ENCODE results near the gene CCNG2.

Gene CCNG2

GRCh38 chr4:77143091-77143490, 13.9 kb upstream of the CCNG2 start:
- TF ChIP-seq Cebpa-rat (IDR thresholded peaks at IDR 0.05), result no peak
- H3K9me3 ChIP-seq (replicated peaks in 1 of 11), result no peaks in the 10 kb centered on the region
- H3K4me2 ChIP-seq, result no peak overlapping the region
- H3K27me3 ChIP-seq, result no peaks in the 10 kb centered on the region
- no peak overlapping the region for H3K27ac ChIP-seq
- H3K36me3 ChIP-seq, result no peaks in the 10 kb centered on the region
- no peak overlapping the region for H3K4me3 ChIP-seq
- H3K4me1 ChIP-seq, result peaks cover 10 to 23% (median 14%) of the 10 kb centered on the region in 10 experiments; a peak in 18 of 20 replicates
- H3K9ac ChIP-seq, result no peak overlapping the region
- H4K20me1 ChIP-seq, result no peaks in the 10 kb centered on the region

DNA sequence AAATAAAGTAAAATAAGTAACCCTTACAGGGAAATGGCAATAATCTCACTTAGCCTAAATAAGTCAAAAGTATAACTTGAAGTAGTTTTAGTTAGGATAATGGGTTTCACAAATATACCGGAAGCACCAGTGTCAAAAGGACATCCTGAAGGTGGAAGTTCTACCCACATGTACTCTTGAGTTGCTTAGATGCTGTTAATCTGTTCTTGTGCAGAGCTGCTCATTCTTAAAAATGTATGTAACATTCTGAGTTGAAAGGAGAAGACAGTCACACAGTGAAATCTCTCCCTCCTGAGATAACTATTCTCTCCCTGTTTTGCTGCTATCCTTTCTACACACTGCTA, 11.2 kb upstream of the CCNG2 start:
- H3K9me3 ChIP-seq (replicated peaks in 1 of 11), result no peaks in the 10 kb centered on the region
- no peaks in the 10 kb centered on the region for H3K27me3 ChIP-seq
- H4K20me1 ChIP-seq, result no peaks in the 10 kb centered on the region
- peaks cover 10 to 23% (median 14%) of the 10 kb centered on the region in 10 experiments; a peak in 18 of 20 replicates for H3K4me1 ChIP-seq
- H3K4me3 ChIP-seq, result no peak overlapping the region
- no peak overlapping the region for H3K9ac ChIP-seq
- peak overlapping the region; percentile 3 to 63 (median 36); a peak in 20 of 22 replicates for H3K4me2 ChIP-seq
- no peaks in the 10 kb centered on the region for H3K36me3 ChIP-seq
- no peak for TF ChIP-seq Cebpa-rat (IDR thresholded peaks at IDR 0.05)
- H3K27ac ChIP-seq, result peak overlapping the region in 1 of 11 experiments; percentile 1; a peak in 1 of 22 replicates

DNA sequence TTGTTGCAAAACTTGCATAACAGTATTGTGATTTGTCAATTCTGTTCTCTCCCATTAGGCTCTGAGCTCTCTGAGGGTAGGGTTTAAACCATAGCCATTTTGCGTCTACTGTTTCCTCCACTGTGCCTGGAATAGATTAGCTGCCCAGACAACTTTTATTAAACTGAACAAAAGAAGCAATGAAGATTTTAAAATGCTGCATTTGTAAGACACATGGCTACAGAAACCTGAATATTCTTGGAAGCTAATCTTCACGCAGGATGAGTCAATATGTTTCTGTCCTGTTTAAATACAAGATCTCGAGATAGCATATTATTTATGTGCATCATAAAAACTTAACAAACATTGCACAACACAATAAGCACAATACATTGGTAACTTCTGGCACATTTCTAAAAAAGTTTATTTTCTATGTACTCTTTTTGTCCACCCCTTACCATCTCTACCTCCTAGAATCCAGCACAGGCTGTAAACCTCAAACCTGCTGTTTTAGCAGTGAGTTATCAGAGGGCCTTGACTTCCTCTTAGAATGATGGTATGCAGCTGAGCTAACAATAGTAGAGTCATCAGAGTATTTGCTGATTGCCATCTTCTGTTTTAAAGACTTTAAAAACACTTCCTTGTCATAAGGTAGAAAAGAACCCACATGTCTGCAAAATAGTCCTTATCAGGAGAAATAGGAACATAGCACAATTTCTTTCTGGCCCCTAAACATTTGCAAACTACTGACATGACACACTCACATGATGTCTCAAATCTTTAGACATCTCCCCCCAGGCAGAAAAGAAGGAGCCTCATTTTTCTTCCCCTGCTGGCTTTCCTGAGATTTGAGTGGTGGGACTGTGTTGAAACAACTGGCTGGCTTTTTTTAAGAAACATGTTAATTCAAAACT, 10.6 kb upstream of the CCNG2 start:
- Histone ChIP-seq H3K4me1 (peaks cover 10 to 23% (median 14%) of the 10 kb centered on the region in 10 experiments; a peak in 18 of 20 replicates), H3K9me3 (replicated peaks in 1 of 11) (no peaks in the 10 kb centered on the region), H4K20me1 (no peaks in the 10 kb centered on the region), H3K4me2 (peak overlapping the region; percentile 3 to 63 (median 36); a peak in 20 of 22 replicates), H3K4me3 (no peak overlapping the region), H3K27me3 (no peaks in the 10 kb centered on the region), H3K9ac (no peak overlapping the region), H3K27ac (peak overlapping the region in 4 of 11 experiments; percentile 17 to 60 (median 32); a peak in 8 of 22 replicates), H3K36me3 (no peaks in the 10 kb centered on the region)
- TF ChIP-seq Cebpa-rat (IDR thresholded peaks at IDR 0.05), result no peak

DNA sequence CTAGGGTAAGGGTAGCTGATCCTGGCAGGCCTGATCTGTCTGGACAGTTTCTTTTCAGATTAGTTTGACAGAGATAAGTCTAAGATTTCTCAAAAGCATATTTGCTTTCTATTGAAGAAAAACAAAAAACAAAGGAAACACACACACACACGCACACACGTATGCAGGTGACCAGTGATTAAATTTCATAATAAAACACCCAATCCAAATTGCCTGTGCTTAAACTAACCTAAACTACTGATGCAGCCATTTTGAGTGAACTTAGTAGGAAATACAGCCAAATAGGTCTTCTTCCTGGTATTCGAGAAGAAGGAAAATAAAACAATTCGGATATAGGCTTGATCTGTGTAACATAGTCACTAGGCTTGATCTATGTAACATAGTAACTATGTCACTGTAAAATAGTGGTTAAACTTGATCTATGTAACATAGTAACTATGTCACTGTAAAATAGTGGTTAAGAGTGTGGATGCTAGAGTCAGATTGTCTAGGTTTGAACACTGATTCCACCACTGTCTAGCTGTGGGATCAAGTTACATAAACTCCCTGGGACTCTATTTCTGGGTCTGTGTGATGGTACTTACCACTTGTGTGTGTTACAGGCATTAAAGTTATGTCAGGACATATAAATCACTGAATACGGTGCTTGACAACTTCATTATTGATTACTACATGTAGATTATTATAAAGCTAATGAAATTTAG, 9.8 kb upstream of the CCNG2 start:
- Histone ChIP-seq H3K27ac (peak overlapping the region in 4 of 11 experiments; percentile 17 to 60 (median 32); a peak in 7 of 22 replicates), H4K20me1 (no peaks in the 10 kb centered on the region), H3K36me3 (no peaks in the 10 kb centered on the region), H3K4me1 (peaks cover 13 to 27% (median 18%) of the 10 kb centered on the region in 10 experiments), H3K4me3 (no peak overlapping the region), H3K4me2 (peak overlapping the region in 3 of 11 experiments; percentile 6 to 63 (median 51); a peak in 2 of 22 replicates), H3K27me3 (no peaks in the 10 kb centered on the region), H3K9me3 (replicated peaks in 1 of 11) (no peaks in the 10 kb centered on the region), H3K9ac (no peak overlapping the region)
- TF ChIP-seq Cebpa-rat (IDR thresholded peaks at IDR 0.05), result no peak

DNA sequence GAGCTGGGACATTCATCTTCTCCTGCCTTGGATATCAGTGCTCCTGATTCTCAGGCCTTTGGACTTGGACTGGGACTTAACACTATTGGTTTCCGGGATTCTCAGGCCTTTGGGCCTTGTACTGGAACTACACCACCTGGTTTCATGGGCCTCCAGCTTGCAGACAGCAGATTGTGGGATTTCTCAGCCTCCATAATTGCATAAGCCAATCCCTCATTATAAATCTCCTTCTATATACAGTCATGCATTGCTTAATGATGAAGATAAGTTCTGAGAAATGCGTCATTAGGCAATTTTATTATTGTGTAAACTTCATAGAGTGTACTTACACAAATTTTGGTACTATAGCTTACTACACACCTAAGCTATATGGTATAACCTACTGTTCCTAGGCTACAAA, 8.9 kb upstream of the CCNG2 start:
- no peak for TF ChIP-seq Cebpa-rat (IDR thresholded peaks at IDR 0.05)
- H3K27me3 ChIP-seq, result no peaks in the 10 kb centered on the region
- no peaks in the 10 kb centered on the region for H4K20me1 ChIP-seq
- no peak overlapping the region for H3K27ac ChIP-seq
- no peak overlapping the region for H3K4me3 ChIP-seq
- no peak overlapping the region for H3K9ac ChIP-seq
- H3K4me1 ChIP-seq, result peaks cover 22 to 35% (median 26%) of the 10 kb centered on the region in 10 experiments
- no peak overlapping the region for H3K4me2 ChIP-seq
- no peaks in the 10 kb centered on the region for H3K36me3 ChIP-seq
- no peaks in the 10 kb centered on the region for H3K9me3 ChIP-seq (replicated peaks in 1 of 11)

DNA sequence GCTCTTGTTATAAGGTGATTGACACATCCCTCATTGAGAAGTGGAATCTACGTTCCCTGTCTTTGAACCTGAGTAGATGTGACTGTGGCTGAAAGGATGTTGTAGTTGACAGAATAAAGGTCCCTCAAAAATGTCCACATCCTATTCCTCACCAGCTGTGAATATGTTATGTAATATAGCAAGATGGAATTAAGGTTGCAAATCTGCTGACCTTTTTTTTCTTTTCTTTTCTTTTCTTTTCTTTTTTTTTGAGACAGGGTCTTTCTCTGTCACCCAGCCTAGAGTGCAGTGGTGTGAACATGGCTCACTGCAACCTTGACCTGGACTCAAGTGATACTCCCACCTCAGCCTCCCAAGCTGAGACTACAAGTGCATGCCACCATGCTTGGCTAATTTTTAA, 7.2 kb upstream of the CCNG2 start:
- no peak overlapping the region for H3K4me3 ChIP-seq
- no peak for TF ChIP-seq Cebpa-rat (IDR thresholded peaks at IDR 0.05)
- H3K27ac ChIP-seq, result no peak overlapping the region
- no peak overlapping the region for H3K9ac ChIP-seq
- H3K4me2 ChIP-seq, result no peak overlapping the region
- H3K9me3 ChIP-seq (replicated peaks in 1 of 11), result no peaks in the 10 kb centered on the region
- no peaks in the 10 kb centered on the region for H3K36me3 ChIP-seq
- no peaks in the 10 kb centered on the region for H4K20me1 ChIP-seq
- peaks cover 39 to 53% (median 44%) of the 10 kb centered on the region in 10 experiments for H3K4me1 ChIP-seq
- no peaks in the 10 kb centered on the region for H3K27me3 ChIP-seq

GRCh38 chr4:77151241-77151640, 5.8 kb upstream of the CCNG2 start:
- TF ChIP-seq Cebpa-rat (IDR thresholded peaks at IDR 0.05), result no peak
- Histone ChIP-seq H3K4me3 (no peak overlapping the region), H3K27ac (no peak overlapping the region), H3K4me1 (peaks cover 45 to 56% (median 50%) of the 10 kb centered on the region in 10 experiments), H4K20me1 (no peaks in the 10 kb centered on the region), H3K36me3 (no peaks in the 10 kb centered on the region), H3K27me3 (no peaks in the 10 kb centered on the region), H3K4me2 (no peak overlapping the region), H3K9me3 (replicated peaks in 1 of 11) (no peaks in the 10 kb centered on the region), H3K9ac (no peak overlapping the region)

GRCh38 chr4:77152421-77152820, 4.6 kb upstream of the CCNG2 start:
- Histone ChIP-seq H3K9me3 (replicated peaks in 1 of 11) (no peaks in the 10 kb centered on the region), H3K4me1 (peaks cover 43 to 47% (median 46%) of the 10 kb centered on the region in 10 experiments), H3K9ac (no peak overlapping the region), H3K27me3 (no peaks in the 10 kb centered on the region), H4K20me1 (no peaks in the 10 kb centered on the region; a peak in 1 of 22 replicates), H3K36me3 (no peaks in the 10 kb centered on the region), H3K4me2 (peak overlapping the region; percentile 6 to 91 (median 79); a peak in 20 of 22 replicates), H3K27ac (no peak overlapping the region), H3K4me3 (no peak overlapping the region)
- no peak for TF ChIP-seq Cebpa-rat (IDR thresholded peaks at IDR 0.05)

DNA sequence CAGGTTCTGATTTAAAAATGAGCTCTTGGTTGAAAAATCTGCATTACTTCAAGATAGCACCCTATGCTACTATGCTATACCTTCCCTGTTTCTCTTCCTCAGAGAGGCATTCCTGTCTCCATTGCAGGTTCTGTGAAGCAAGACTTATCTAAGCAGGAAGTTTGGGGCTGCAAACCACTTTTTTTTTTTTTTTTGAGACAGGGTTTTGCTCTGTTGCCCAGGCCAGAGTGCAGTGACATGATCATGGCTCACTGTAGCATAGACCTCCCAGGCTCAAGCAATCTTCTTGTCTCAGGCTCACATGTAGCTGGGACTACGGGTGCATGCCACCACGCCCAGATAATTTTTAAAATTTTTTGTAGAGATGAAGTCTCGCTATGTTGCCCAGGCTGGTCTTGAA, 4.0 kb upstream of the CCNG2 start:
- no peak overlapping the region for H3K4me3 ChIP-seq
- H3K9ac ChIP-seq, result 0 out of 22 replicates have a peak overlapping the region, but pooled peaks of 1 of the 11 experiments have one; percentile 7
- TF ChIP-seq Cebpa-rat (IDR thresholded peaks at IDR 0.05), result no peak

More for the DNA sequence above, 4.0 kb upstream of the CCNG2 start:
- Histone ChIP-seq H3K4me2 (peak overlapping the region; percentile 6 to 91 (median 79); a peak in 21 of 22 replicates), H3K36me3 (no peaks in the 10 kb centered on the region), H3K27me3 (no peaks in the 10 kb centered on the region), H3K4me1 (peaks cover 43 to 47% (median 46%) of the 10 kb centered on the region in 10 experiments), H3K27ac (peak overlapping the region in 2 of 11 experiments; percentile 21 to 26; a peak in 2 of 22 replicates), H4K20me1 (peaks cover 0 to under 1% (median under 1%) of the 10 kb centered on the region in 11 experiments; a peak in 8 of 22 replicates), H3K9me3 (replicated peaks in 1 of 11) (no peaks in the 10 kb centered on the region)

Data from BLaER1 treated with 17β-estradiol and CSF1 and Interleukin-3, amounts not matched to agents 10 nM and 100 nM (cell line).